OCI-LY3 (cell line): ENCODE results near the gene RBM48.

Source experiments
- CTCF ChIP-seq: fragments of 200-600, 300-600 bp; sonication (generic); IDR thresholded peaks from 2 replicates; pipeline ENCODE4 v1.5.1; 2014; ENCODE audit warnings: antibody characterized with exemption, low read length, low read depth
- EZH2phosphoT487 ChIP-seq: fragments of 200-600 bp; shearing (Covaris generic); IDR thresholded peaks from 2 replicates; pipeline ENCODE4 v1.6.1; 2018; ENCODE audit warnings: antibody characterized with exemption, mixed run types, low read depth

- TF ChIP-seq CTCF (no peak), EZH2phosphoT487 (no peak)
Measured at GRCh38 chr7:92584953-92585352, 56.4 kb downstream of the RBM48 start.
